Measurements from ENCODE around the gene TBC1D14.

DNA sequence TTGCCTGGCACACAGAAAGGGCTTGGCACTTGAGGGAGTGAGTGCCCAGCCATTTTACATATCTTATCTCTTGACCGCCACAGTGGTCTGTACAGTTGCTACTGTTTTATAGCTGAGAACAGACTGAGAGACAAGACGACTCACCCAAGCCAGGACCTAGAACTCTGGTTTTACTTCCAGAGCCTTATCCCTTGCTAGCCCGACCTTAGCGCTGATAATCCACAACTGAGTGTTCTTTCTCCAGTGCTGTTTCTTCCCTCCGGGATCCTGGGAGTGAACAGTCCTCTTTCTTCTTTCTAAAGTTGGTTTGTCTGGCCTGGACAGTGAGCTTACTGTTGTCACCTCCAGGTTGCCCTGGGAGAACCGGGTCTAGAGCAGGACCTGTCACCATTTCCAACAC lies 81.0 kb downstream of the TBC1D14 start:
- TF ChIP-seq, protein P1, sequence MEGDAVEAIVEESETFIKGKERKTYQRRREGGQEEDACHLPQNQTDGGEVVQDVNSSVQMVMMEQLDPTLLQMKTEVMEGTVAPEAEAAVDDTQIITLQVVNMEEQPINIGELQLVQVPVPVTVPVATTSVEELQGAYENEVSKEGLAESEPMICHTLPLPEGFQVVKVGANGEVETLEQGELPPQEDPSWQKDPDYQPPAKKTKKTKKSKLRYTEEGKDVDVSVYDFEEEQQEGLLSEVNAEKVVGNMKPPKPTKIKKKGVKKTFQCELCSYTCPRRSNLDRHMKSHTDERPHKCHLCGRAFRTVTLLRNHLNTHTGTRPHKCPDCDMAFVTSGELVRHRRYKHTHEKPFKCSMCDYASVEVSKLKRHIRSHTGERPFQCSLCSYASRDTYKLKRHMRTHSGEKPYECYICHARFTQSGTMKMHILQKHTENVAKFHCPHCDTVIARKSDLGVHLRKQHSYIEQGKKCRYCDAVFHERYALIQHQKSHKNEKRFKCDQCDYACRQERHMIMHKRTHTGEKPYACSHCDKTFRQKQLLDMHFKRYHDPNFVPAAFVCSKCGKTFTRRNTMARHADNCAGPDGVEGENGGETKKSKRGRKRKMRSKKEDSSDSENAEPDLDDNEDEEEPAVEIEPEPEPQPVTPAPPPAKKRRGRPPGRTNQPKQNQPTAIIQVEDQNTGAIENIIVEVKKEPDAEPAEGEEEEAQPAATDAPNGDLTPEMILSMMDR (conservative IDR thresholded peaks at IDR 0.05; ENCODE audit: low read length) = no peak
- no peak for TF ChIP-seq EZH2phosphoT487 (IDR thresholded peaks at IDR 0.05; ENCODE audit: borderline replicate concordance, low read depth, low read length)
